SHP77 treated with DMSO at 0.1 percent for 48 hours (cell line): Measurements from ENCODE around the gene FER.
"Not testable (repeated sequence)": the region's sequence is repeated elsewhere in the genome, so short reads cannot be mapped to it uniquely, and the experiment has no call there.

Experiments
- DNase-seq: peaks from one replicate; lab custom pipeline; 2025; lab: John Stamatoyannopoulos, UW

The FER gene

DNA sequence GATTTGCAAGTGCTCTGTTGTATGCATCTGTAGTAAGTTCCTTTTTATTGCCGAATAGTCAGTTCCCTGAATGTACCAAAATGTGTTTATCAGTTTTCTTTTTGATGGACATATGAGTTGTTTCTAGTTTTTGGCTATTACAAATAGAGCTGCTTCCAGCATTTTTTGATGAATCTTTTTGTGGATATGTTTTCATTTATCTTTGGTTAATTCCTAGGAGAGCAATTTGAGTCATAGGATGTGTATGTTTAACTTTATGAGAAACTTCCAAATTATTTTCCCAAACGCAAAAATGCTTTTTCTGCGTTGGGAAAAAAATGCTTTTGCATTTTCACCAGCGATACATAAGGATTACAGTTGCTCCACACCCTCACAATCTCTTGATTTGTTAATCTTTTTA lies 287.7 kb downstream of the FER start:
- DNase-seq, result no peak

DNA sequence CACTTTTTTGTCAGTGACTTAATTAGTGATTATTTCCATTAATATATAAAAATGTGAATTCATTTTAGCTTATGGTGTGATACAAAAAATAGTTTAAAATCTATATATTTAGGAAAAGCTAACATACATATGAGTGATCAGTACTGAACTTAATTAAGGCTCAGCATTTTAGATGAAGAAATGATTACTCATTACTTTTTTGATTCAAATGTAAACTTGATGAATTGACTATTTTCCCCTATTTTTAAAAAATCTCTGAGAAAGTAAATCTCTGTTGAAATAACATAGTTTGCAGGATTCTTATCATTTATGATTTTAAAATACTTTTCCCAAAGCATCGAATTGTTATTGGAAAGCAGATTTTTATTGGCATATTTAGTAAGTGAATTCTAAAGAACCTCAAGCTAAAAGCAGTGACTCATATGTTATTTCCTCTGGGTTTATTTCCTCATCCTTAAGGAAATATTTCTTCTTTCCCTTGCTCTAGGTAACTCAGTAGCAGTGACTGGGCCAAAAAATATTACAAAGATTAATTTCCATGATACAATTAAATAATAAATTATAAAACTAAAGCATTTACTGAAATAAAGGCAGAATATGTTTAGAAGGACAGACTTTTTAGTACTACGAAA lies 290.6 kb downstream of the FER start:
- DNase-seq, result no peak

DNA sequence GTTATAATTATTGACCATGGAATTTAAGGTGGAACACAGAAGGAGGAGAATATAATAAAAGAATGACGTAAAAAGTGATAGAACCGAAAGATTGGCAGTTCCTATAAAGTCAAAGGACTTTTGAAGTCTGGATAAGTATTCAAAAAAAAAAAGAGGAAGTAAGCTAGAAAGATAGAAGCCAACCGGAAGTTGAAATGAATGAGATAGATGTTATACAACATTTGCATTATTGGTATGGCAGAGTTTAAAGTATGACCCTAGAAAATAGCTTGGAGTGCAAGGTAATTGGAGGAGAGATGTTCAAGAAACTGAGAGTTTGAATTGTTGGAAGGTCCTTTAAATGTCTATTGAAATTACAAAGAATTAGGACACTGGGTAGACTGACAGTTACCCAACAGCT lies 293.6 kb downstream of the FER start:
- DNase-seq, result no peak

DNA sequence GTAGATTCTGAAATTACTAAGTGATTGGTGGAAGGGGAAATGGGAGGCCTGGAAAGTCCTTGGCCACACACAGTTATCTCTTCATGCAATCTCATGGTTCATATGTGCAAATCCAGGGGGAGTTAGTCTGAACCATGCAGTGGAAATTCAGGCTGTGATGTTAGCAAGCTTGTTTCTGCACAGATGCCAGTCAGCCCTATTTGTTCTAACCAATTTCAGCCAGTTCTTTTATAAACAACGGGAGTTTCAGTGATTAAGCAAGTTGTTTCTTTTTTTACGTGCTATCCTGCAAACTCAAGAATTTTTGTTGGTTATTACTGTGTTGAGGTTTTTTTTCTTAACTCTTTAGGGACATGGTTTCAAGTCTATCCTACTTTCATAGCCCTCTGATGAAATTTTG lies 298.0 kb downstream of the FER start:
- no peak for DNase-seq

DNA sequence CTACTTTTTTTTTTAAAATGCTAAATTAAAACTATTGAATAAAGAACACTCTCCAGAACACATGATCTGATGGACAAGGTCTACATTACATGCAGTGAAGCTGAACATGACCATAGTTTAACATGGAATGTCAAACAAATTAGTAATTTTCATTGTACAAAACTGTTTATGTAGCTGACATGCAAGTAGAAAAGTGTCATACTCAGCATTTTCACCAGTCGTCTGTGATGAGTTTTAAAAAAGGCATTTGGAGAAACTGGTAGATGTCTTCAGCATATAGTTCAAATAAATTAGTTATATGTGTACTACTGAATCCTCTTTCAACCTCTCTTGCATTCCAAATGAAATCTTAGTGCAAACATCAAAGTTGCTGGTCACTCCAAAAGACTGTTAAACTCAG lies 301.9 kb downstream of the FER start:
- no peak for DNase-seq

DNA sequence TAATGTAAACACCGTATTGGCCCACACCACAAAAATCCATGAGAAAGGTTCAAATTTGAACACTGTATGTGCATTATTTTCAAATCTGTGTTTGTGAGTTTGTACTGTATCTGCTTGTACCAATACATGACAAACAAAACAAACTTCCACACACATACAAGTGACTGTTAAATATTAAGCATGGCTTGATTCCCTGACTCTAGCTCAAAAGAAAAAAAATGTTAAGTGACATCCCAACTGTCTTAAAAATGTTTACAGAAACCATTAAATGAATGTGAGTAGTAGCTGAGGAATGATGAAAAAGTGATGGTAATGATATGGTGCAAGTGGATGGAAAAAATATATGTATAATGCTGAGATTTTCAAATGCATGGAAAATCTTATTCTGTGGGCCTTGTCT lies 302.6 kb downstream of the FER start:
- DNase-seq, result not testable (repeated sequence)

DNA sequence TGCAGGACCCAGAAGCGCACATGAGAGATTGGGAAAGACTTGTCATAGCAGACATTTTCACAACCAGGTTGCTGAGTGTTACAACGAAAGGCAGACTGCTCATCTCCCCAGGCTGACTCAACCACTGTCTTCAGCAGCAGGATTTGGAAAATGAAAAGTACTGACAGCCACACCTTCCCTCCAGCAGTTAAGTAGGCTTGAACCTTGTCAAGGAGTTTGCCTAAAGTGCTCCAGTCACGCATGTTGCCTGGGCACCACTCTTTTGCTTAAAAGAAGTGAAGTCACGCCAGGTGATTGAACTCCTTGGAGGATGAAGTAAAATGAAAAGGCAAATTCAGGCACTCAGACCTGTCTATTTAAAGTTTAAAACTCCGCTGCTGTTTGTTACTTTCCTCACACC lies 304.5 kb downstream of the FER start:
- DNase-seq, result not testable (repeated sequence)

DNA sequence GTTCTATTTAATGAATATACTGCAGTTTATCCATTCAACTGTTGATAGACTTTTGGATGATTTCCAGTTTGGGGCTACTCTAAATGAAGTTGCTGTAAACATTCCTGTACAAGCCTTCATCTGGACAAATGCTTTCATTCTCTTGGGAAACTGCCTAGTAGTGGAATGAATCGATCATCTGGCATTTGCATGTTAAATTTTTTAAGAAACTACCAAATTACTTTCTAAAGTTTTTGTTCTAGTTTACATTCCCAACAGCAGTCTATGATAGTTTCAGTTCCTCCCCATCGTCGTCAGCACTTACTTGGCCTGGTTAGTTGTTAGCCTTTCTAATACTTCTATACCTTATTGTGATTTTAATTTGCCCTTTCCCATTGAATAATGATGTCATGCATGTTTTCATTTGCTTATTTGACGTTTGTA lies 306.3 kb downstream of the FER start:
- DNase-seq, result no peak

DNA sequence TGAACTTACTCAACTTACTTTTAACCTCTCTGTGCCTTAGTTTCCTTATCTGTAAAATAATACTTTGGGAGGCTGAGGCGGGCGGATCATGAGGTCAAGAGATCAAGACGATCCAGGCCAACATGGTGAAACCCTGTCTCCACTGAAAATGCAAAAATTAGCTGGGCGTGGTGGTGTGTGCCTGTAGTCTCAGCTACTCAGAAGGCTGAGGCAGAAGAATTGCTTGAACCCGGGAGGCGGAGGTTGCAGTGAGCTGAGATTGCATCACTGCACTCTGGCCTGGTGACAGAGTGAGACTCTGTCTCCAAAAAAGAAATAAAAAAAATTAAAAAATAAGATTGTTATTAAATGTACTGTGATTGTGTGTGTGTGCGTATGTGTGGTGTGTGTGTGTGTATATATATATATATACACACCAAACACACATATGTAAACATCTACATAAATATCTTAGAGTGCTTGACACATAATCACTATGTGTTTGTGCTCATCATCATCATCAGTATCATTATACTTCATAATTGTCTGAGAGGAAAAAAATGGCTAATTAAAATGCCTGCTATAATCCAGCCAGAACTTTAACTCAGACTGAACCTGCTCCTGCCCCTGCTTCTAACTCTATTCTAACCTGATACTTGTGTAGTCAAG lies 312.8 kb downstream of the FER start:
- DNase-seq, result no peak

DNA sequence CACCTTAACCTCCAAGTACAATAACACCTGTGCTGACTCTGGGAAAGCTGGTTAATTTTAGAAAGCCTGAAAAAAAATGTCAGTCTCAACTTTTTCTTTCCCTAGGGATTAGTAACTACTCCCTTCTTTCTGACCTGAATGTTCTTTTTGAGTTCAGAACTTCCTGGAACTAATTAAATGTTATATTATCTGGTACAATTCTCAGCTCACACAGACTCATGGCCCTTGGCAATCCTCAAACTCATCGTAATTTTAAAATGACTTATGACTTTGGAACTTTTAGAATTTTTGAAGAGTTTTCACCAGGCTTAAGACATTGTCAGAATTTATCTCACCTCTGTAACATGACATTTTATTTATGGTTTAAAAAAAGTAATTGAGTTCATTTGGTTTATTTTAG lies 315.0 kb downstream of the FER start:
- DNase-seq, result no peak

DNA sequence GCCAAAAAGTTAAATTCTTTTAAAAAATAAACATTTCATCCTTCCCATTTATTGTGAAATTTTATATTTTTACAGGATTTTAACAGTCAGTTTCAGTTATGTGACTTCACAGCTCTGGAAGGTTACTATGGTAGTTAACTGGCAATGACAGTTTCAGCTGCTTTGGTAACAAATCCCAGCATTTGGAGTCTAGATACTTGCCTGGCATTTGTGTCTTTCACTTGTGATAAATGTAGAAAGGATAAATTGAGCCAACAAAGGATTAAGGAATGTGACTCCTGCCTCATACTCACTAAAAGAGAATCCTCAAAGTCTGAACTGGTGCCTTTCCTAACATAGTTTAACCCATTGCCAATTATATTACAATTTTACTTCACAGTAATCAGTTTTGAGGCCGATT lies 315.5 kb downstream of the FER start:
- DNase-seq, result no peak

DNA sequence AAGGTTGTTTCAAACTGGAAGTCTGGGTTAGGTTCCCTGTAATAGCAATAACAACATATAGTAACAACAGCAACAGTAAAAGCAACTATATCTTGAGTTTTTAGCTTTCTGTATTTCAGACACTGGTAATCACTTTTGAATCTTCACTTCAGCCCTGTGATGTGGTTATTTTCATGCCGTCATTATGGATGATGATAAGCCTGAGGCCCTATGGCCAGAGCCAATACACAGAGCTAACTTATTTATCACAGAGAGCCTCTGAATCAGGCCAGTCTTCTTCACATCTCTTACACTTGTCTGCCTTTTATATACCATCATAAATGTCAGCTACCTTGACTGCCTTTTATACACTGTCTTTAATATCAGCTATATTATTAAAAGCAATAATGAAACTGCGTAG lies 329.0 kb downstream of the FER start:
- DNase-seq, result no peak

DNA sequence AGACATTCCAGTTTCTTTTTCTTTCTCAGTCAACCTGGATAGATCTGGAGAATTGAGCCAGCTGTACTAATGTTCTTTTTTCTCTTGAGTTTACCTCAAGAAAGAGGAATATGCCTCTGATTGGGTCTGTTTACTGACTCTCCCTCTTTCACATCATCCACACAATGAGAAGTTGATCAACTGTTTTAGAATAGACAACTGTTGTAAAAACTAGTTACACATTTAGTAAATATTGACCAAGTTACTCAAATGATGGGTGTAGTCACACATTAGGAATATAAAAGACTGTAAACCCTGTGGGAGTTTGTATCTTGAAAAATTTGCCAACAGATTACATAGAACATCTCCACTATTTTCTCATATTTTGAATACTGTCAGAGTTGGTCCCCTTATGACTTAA lies 330.8 kb downstream of the FER start:
- DNase-seq, result no peak

DNA sequence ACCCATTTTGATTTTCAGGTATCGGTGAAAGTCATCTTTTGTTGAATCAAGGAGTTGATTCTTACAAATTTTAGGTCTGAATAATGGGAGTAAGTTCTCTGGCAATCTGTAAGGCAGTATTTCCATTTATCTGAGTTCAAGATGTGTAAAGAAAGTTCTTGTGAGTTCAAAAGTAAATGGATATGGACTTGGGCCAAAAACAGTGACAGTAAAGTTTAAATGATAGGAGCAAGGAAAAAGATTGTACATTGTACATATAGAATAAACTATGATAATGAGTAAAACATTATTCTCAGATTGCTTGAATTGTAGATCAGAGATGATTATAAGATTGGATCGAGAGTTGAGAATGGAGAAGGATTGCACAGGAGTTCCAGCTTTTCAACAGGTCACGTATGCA lies 332.8 kb downstream of the FER start:
- no peak for DNase-seq

DNA sequence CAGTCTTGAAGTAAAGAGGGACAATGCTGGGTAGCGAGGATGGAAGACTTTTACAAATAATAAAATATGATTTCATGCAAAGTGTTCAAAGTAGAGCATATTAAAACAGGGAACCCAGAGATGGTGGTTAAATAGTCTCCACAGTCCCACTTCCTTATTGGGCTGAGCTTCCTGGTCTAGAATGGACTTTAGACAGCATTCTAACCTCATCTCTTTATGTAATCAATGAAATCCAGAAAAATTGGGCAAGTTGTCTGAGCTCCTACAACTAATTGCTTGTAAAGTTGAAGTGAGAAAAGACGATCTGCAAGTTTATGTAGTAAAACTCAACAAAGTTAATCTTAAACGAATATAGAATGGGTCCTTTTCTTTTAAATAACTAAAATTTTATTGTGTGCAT lies 333.2 kb downstream of the FER start:
- no peak for DNase-seq

DNA sequence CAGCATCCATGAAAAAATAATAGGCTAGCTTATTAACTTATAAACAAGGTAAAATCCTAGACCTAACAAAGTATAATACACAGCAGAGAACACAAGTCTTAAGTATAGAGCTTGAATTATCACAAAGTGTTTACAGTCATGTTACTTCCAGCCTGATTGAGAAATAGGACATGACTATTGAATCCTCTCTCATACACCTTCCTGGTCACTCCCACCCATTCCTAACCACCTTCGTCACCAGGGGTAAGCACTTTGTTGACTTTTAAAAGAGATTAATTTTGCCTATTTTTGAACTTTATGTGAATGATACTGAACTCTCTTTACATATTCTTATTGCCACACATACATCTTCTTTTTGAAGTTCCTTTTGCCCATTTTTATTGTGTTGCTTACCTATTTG lies 336.2 kb downstream of the FER start:
- DNase-seq, result no peak

DNA sequence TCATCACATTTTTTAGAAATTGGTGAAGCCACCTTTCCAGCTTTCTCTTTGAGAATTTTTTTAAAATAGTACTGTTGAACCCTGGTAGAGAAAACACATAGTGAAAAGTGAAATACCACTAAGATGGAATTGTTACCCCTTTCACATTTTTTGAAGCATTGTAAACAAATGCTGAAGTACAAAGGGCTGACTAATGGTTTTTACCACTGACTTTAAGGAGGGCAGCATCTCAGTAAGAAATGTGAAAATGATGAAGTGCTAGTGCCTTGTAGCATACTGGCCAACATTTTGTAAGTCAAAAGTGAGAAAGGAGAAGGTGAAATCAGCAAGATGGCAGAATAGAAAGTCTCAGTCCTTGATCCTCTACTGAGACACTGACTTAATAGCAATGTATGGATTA lies 341.5 kb downstream of the FER start:
- no peak for DNase-seq

DNA sequence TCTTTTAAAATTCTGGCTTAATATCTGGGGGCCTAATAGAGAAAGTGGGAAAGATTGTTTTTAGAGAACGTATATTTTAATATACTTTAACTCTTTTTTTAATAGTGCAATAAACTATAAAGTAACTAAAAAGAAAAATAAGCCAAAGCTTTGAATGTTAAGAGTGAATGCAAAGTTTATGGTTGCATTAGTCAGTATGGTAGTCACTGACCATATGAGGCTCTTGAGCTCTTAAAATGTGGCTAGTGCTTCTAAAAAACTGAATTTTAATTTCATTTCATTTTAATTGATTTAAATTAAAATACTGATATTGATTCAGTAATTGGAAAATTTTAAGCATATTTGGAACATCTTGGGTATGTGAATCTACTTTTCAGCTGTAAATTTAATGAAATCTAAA lies 351.4 kb downstream of the FER start:
- DNase-seq, result no peak

DNA sequence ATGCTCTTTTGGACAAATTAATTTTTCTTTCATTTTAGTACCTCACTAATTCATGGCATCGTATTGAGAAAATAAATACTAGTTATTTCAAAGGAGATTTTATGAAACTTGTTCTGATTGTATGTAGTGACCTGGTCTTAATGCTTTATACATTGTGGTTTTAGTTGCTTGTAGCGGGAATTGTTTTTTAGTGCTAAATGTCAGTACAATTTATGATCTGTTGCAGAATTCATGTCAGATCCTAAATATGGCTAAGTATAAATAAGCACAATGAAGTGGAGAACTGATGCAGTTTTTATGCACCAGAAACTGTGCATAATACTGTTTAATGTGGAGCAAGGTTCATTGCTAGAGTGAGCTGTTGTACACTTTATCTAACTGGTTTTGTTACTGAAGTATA lies 353.3 kb downstream of the FER start:
- no peak for DNase-seq

DNA sequence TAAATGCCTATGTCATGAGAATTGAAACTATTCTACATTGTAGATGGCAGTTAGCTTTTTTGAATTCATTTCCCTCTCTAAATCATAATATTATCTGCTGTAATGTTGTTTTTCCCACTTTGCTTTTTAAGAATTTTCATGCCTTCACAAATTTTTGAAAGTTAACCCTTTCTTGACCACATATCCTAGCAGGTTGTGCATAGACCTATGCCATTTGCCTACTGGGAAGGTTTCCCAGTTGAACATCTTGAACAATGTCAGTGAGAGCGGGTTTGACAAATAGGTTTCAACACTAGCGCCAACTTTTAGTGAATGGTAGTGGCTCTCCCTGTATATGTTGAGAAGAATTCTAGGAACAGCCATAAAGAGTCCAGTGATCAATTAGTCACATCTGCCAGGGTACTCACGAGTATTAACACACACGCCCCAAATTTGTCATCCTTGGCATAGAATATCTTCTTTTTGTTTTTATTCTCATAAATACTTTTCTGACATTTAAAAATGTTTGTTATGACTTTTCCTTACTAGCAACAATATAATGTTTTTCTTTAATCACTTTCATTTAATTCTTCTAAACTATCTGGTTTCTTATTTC lies 354.5 kb downstream of the FER start:
- no peak for DNase-seq

DNA sequence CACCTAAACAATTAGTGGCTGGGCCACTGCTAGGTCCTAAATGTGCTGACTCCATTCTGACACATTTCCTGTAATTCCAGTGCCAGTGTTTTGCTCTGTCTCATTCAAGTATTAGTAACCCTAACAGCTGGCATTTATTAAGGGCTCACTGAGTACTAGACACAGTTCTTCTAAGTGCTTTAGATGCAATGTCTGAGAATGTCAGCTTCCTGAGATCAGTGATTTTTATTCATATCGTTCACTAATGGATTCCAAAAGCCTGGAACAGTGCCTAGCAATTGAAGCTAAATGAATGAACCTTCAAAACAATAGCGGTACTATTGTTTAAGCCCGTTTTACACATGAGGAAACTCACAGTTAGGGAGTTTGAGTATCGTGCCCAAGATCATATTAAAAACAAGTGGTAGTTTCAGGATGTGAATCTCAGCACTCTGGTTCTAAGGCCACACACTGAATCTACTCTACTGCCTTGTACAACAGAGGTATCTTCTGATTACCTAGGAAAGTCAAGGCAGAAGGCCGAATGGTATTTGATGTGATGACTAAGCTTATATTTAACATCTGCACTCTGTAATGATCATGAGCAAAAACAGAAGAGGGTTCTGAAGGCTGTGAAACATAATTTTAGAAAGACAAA lies 358.1 kb downstream of the FER start:
- DNase-seq, result no peak

DNA sequence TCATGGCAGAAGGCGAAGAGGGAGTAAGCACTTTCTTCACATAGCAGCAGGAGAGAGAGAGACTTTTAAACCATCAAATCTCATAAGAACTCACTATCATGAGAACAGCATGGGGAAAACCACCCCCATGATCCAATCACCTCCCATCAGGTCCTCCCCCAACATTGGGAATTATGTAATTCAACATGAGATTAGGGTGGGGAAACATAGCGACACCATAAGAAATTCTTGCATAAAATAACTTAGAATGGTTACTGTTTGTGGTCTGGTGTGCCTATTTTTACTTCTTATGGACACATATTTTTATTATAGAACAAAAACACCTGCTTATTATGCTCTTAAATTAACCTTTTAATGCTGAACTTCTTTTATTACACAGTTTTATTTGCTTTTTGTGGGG lies 364.0 kb downstream of the FER start:
- no peak for DNase-seq

DNA sequence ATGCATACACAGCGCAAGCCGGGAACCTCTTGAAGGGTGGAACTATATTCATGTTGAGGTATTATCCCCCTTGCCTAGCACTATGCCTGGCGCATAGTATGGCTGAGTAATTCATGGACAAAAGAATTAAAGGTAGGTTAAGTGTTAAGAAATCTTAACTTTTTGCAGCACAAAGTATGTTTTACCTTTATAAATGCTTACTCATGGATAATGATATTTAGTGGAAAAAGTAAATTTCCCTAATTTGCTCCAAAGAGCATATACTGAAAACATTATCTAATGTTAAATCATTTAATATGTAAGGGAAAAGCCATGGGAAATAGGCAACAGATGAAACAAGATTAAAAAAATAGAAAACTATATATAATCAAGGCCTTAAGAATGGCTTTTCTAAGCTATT lies 365.9 kb downstream of the FER start:
- no peak for DNase-seq
